Gastrocnemius medialis (tissue), 4 donors: ENCODE results near the gene GFOD1. TPM values are rescaled to one million over a fixed set of nuclear protein-coding genes. Genes with fewer than 3 reads are reported as not detected.

Experiments
- ATAC-seq, 2 donors: fragments of 150-250 bp; one replicate each; pipeline ENCODE4 v1.9.1; 2016
- DNase-seq, 2 donors: peaks; one replicate each; pipeline ENCODE4 v3.0.0-alpha.2; 2019
- H3K27ac ChIP-seq, 4 donors: fragments of 200-600 bp; sonication (generic); 1 replicate in 1 of 4; 2 replicates in 3 of 4; pipeline ENCODE4 v1.5.1; 2016 to 2018; ENCODE audit warnings: mild to moderate bottlenecking in 2 of 4, moderate library complexity in 1 of 4
- H3K27me3 ChIP-seq, 3 donors: fragments of 200-600 bp; sonication (generic) in 2 of 3; 1 replicate in 1 of 3; 2 replicates in 2 of 3; pipeline versions ENCODE4 v1.5.1 to v1.6.0; 2016 to 2019; ENCODE audit warnings: mild to moderate bottlenecking in 1 of 3, moderate library complexity in 1 of 3
- H3K36me3 ChIP-seq, 2 donors: fragments of 200-600 bp; sonication (generic) in 1 of 2; one replicate each; pipeline ENCODE4 v1.5.1; 2017 to 2018
- H3K4me1 ChIP-seq, 2 donors: fragments of 200-600 bp; sonication (generic) in 1 of 2; one replicate each; pipeline ENCODE4 v1.5.1; 2016 to 2017; ENCODE audit warnings: mild to moderate bottlenecking in 2 of 2
- H3K4me3 ChIP-seq, 4 donors: fragments of 200-600 bp; sonication (generic) in 3 of 4; 1 replicate in 1 of 4; 2 replicates in 3 of 4; pipeline ENCODE4 v1.5.1; 2016 to 2019; ENCODE audit warnings: mild to moderate bottlenecking in 2 of 4
- H3K9me3 ChIP-seq, 3 donors: fragments of 200-600 bp; sonication (generic) in 2 of 3; 1 replicate in 1 of 3; 2 replicates in 2 of 3; pipeline ENCODE4 v1.5.1; 2016 to 2019
- CTCF ChIP-seq, 5 experiments: fragments of 450-650 bp in 3 of 5; fragments of 200-600 bp in 2 of 5; sonication (generic) in 2 of 5; IDR thresholded peaks in 4 of 5; conservative IDR thresholded peaks in 1 of 5; 1 replicate in 4 of 5; 2 replicates in 1 of 5; pipeline ENCODE4 v1.5.1; 2016 to 2019; ENCODE audit warnings: antibody characterized with exemption in 5 of 5, mild to moderate bottlenecking in 3 of 5, moderate library complexity in 3 of 5
- POLR2A ChIP-seq, 2 donors: fragments of 450-650 bp; IDR thresholded peaks; one replicate each; pipeline ENCODE4 v1.6.1; 2017; ENCODE audit warnings: antibody characterized with exemption in 2 of 2, mild to moderate bottlenecking in 2 of 2, moderate library complexity in 2 of 2
- in situ Hi-C, 4 donors: fragments of 200-750 bp; cut with MboI; loops; one replicate each; pipeline versions ENCODE4 v1.15.0 to v1.8.0; 2017; ENCODE audit warnings: low sequenced_read_pairs in 4 of 4
- intact Hi-C: fragments of 100-400 bp; cut with DNase I; formaldehyde crosslinking; loops from one replicate; pipeline ENCODE4 v1.15.1; 2023; ENCODE audit warnings: low total_unique reads
- total RNA-seq, 4 donors: library from RNA; depleted of rRNA; stranded (reverse); fragments of >200 nt; gene quantifications; one replicate each; pipeline versions ENCODE4 v1.1.0 to v1.2.3, GENCODE V29; 2016

Gene GFOD1
- total RNA-seq, 4 donors from 2014 or later: 9.0 to 31.8 (median 16.9) TPM

GRCh38 chr6:13349811-13350506 lies 137.4 kb downstream of the GFOD1 start:
- DNase-seq (no peak), ATAC-seq (no peak)
- H3K4me1 ChIP-seq: peaks cover 0 to 2% of the 10 kb centered on the region in 2 donors
- TF ChIP-seq POLR2A (IDR thresholded peaks at IDR 0.05): no peak
- TF ChIP-seq CTCF (IDR thresholded peaks at IDR 0.05 in 4 of 5, conservative IDR thresholded peaks at IDR 0.05 in 1 of 5): no peak
- H3K27me3 ChIP-seq: no peaks in the 10 kb centered on the region
- no peaks in the 10 kb centered on the region for H3K9me3 ChIP-seq
- intact Hi-C loops: no loop called here
- in situ Hi-C loops: loop anchor here in 2 of 4 donors (10.0 to 25.0 kb wide), 3 partner anchors 195 to 712 kb away; no protein-coding TSS in a partner anchor
- H3K27ac ChIP-seq: no peak overlapping the region
- H3K36me3 ChIP-seq: no peaks in the 10 kb centered on the region
- no peak overlapping the region for H3K4me3 ChIP-seq

GRCh38 chr6:13348334-13349113 lies 138.9 kb downstream of the GFOD1 start:
- H3K9me3 ChIP-seq: no peaks in the 10 kb centered on the region
- no peak overlapping the region for H3K4me3 ChIP-seq
- in situ Hi-C loops: loop anchor here in 2 of 4 donors (10.0 to 25.0 kb wide), 3 partner anchors 196 to 714 kb away; no protein-coding TSS in a partner anchor
- no peaks in the 10 kb centered on the region for H3K4me1 ChIP-seq
- no peak for ATAC-seq
- no peak for DNase-seq
- no peaks in the 10 kb centered on the region for H3K36me3 ChIP-seq
- no peak overlapping the region for H3K27ac ChIP-seq
- intact Hi-C loops: no loop called here
- TF ChIP-seq CTCF (IDR thresholded peaks at IDR 0.05 in 4 of 5, conservative IDR thresholded peaks at IDR 0.05 in 1 of 5) (no peak), POLR2A (IDR thresholded peaks at IDR 0.05) (no peak)
- no peaks in the 10 kb centered on the region for H3K27me3 ChIP-seq

- no peak for TF ChIP-seq POLR2A (IDR thresholded peaks at IDR 0.05)
- Histone ChIP-seq H3K27me3 (no peaks in the 10 kb centered on the region), H3K4me3 (no peak overlapping the region), H3K4me1 (no peaks in the 10 kb centered on the region), H3K36me3 (no peaks in the 10 kb centered on the region), H3K27ac (no peak overlapping the region), H3K9me3 (no peaks in the 10 kb centered on the region)
- in situ Hi-C loops (loop anchor here in 2 of 4 donors (10.0 to 25.0 kb wide), 3 partner anchors 199 to 716 kb away; no protein-coding TSS in a partner anchor), intact Hi-C loops (no loop called here)
- DNase-seq (no peak), ATAC-seq (no peak)
Observed at GRCh38 chr6:13346245-13346644, 141.2 kb downstream of the GFOD1 start.

- no peak for DNase-seq
- Histone ChIP-seq H3K27ac (no peak overlapping the region), H3K27me3 (no peaks in the 10 kb centered on the region), H3K9me3 (no peaks in the 10 kb centered on the region), H3K4me1 (no peaks in the 10 kb centered on the region), H3K4me3 (no peak overlapping the region), H3K36me3 (no peaks in the 10 kb centered on the region)
- in situ Hi-C loops (loop anchor here in 3 of 4 donors (5.0 to 25.0 kb wide), 4 partner anchors 195 to 720 kb away; no protein-coding TSS in a partner anchor), intact Hi-C loops (no loop called here)
- no peak for TF ChIP-seq POLR2A (IDR thresholded peaks at IDR 0.05)
- TF ChIP-seq CTCF (IDR thresholded peaks at IDR 0.05 in 4 of 5, conservative IDR thresholded peaks at IDR 0.05 in 1 of 5): no peak
- ATAC-seq: no peak
Observed at GRCh38 chr6:13342414-13343019, 144.9 kb downstream of the GFOD1 start.
